ENCODE measurements around the gene PTPRE. TPM values are rescaled to one million over a fixed set of nuclear protein-coding genes. Genes with fewer than 3 reads are reported as not detected.

PTPRE gene
- total and polyA plus RNA-seq, 2 of the 4 experiments (the other 2 are of a cell fraction): 0.34 to 0.54 TPM

- Histone ChIP-seq H3K36me3 (ENCODE audit: control insufficient read depth, insufficient read depth, low read length) (no peaks in the 10 kb centered on the region), H3K18ac (ENCODE audit: low read depth, low read length) (no peak overlapping the region), H3K56ac (ENCODE audit: extremely low read depth, insufficient read depth, low read length) (no peak overlapping the region), H4K20me1 (ENCODE audit: insufficient read depth, low read length) (no peaks in the 10 kb centered on the region), H2BK20ac (ENCODE audit: low read depth, low read length) (no peak overlapping the region), H3K79me1 (ENCODE audit: low read depth in 1 of 2, low read length in 2 of 2) (no peaks in the 10 kb centered on the region), H3K9me3 (ENCODE audit: control insufficient read depth, insufficient read depth, low read length) (no peaks in the 10 kb centered on the region), H2BK15ac (ENCODE audit: low read depth, low read length) (no peak overlapping the region), H2AK5ac (ENCODE audit: low read depth, low read length) (no peak overlapping the region), H3K4me1 (ENCODE audit: control insufficient read depth, insufficient read depth, low read length) (peaks cover 4% of the 10 kb centered on the region; the same call in 1 of the 2 replicates), H3K4me2 (ENCODE audit: low read depth, low read length) (no peak overlapping the region), H4K5ac (ENCODE audit: low read depth, low read length) (no peak overlapping the region), H3K23ac (ENCODE audit: low read depth, low read length) (no peak overlapping the region), H2BK120ac (ENCODE audit: low read depth, low read length) (no peak overlapping the region), H3K14ac (replicated peaks; ENCODE audit: low read depth, low read length) (no peak overlapping the region), H2AFZ (replicated peaks; ENCODE audit: low read length, poor library complexity) (no peak overlapping the region), H3K4ac (ENCODE audit: low read depth, low read length) (no peak overlapping the region), H3K4me3 (ENCODE audit: insufficient read depth, low read depth, low read length) (no peak overlapping the region), H2AK9ac (replicated peaks; ENCODE audit: low read depth, low read length, poor library complexity) (no peak overlapping the region), H3K9me1 (ENCODE audit: insufficient read depth, low read length) (no peaks in the 10 kb centered on the region), H4K91ac (ENCODE audit: insufficient read depth, low read depth, low read length) (no peak overlapping the region), H2BK5ac (ENCODE audit: low read depth, low read length, poor library complexity, severe bottlenecking) (no peak overlapping the region), H3K27ac (ENCODE audit: insufficient read depth, low read length) (no peak overlapping the region), H3K9ac (ENCODE audit: low read depth, low read length) (no peak overlapping the region), H3K27me3 (ENCODE audit: control insufficient read depth, insufficient read depth, low read length) (no peaks in the 10 kb centered on the region), H4K8ac (ENCODE audit: low read depth in 2 of 2, low read length in 2 of 2) (no peak overlapping the region)
- ChIA-PET POLR2A (ENCODE audit: unreplicated experiment) (no interaction called here), CTCF (interaction anchor here (1.7 kb wide), 1 partner anchor 10 kb away, joined by 5 read pairs; no protein-coding TSS in a partner anchor)
- ATAC-seq (ENCODE audit: low read depth) (no peak), DNase-seq (no peak)
- dilution Hi-C loops (cut with HindIII; ENCODE audit: low sequenced_read_pairs, unreplicated experiment): no loop called here
- intact Hi-C loops (cut with micrococcal nuclease): no loop called here
- in situ Hi-C loops (cut with MboI; ENCODE audit: low sequenced_read_pairs): no loop called here
- no TSS peak for BruUV-seq (replicated peaks)
- WGBS, 2 experiments (ENCODE audit: extremely low coverage in 2 of 2, insufficient read length in 1 of 2): no CpG with 5 or more reads among the region's 6 CpGs
- no peak for TF ChIP-seq MAZ (IDR thresholded peaks at IDR 0.05; ENCODE audit: borderline replicate concordance, low read depth, low read length)
- TF ChIP-seq NFE2L2 (IDR thresholded peaks at IDR 0.05; ENCODE audit: low read depth, low read length): no peak
- TF ChIP-seq SMC3 (IDR thresholded peaks at IDR 0.05; ENCODE audit: low read depth, low read length): no peak
- TF ChIP-seq BHLHE40 (IDR thresholded peaks at IDR 0.05; ENCODE audit: low read depth, low read length): no peak
- TF ChIP-seq POLR2A (IDR thresholded peaks at IDR 0.05; ENCODE audit: low read depth, low read length): no peak
- no peak for TF ChIP-seq RCOR1 (IDR thresholded peaks at IDR 0.05; ENCODE audit: insufficient replicate concordance, low read length)
- TF ChIP-seq RFX5 (IDR thresholded peaks at IDR 0.05; ENCODE audit: low read depth, low read length): no peak
- no peak for TF ChIP-seq ELK1 (IDR thresholded peaks at IDR 0.05; ENCODE audit: borderline replicate concordance, low read depth, low read length)
- no peak for TF ChIP-seq MXI1 (IDR thresholded peaks at IDR 0.05; ENCODE audit: borderline replicate concordance, low read depth, low read length)
- TF ChIP-seq FOS (IDR thresholded peaks at IDR 0.05; ENCODE audit: low read depth, low read length): no peak
- no peak for TF ChIP-seq CHD1 (IDR thresholded peaks at IDR 0.05; ENCODE audit: low read depth, low read length)
- no peak for TF ChIP-seq MAFK (IDR thresholded peaks at IDR 0.05; ENCODE audit: low read depth, low read length)
- TF ChIP-seq USF2 (IDR thresholded peaks at IDR 0.05; ENCODE audit: low read depth, low read length): no peak
- TF ChIP-seq RAD21 (IDR thresholded peaks at IDR 0.05; ENCODE audit: low read length): no peak
- TF ChIP-seq, protein P1, sequence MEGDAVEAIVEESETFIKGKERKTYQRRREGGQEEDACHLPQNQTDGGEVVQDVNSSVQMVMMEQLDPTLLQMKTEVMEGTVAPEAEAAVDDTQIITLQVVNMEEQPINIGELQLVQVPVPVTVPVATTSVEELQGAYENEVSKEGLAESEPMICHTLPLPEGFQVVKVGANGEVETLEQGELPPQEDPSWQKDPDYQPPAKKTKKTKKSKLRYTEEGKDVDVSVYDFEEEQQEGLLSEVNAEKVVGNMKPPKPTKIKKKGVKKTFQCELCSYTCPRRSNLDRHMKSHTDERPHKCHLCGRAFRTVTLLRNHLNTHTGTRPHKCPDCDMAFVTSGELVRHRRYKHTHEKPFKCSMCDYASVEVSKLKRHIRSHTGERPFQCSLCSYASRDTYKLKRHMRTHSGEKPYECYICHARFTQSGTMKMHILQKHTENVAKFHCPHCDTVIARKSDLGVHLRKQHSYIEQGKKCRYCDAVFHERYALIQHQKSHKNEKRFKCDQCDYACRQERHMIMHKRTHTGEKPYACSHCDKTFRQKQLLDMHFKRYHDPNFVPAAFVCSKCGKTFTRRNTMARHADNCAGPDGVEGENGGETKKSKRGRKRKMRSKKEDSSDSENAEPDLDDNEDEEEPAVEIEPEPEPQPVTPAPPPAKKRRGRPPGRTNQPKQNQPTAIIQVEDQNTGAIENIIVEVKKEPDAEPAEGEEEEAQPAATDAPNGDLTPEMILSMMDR (conservative IDR thresholded peaks at IDR 0.05; ENCODE audit: low read depth, low read length): no peak
- TF ChIP-seq CEBPB (IDR thresholded peaks at IDR 0.05; ENCODE audit: low read depth, low read length): no peak
Observed at GRCh38 chr10:128045833-128046120, 138.9 kb downstream of the PTPRE start.
